CD4-positive, CD25-positive, alpha-beta regulatory T cell (primary cell): ENCODE results near the gene AMOTL2. TPM values are rescaled to one million over a fixed set of nuclear protein-coding genes. Genes with fewer than 3 reads are reported as not detected.

Experiments used
- ATAC-seq, 2 donors: fragments of 150-1000 bp; cut with Tn5 transposase; one replicate each; pipeline ENCODE4 v1.10.0; 2021; ENCODE audit warnings: low read depth in 2 of 2, moderate number of reproducible peaks in 2 of 2, moderate library complexity in 1 of 2
- DNase-seq, 3 donors: peaks; one replicate each; pipeline versions ENCODE4 v3.0.0 to v3.0.0-alpha.2; 2012 to 2022; ENCODE audit warnings: mixed read lengths in 1 of 3
- H3K27ac ChIP-seq: one replicate; pipeline ENCODE4 v1.7.0; 2013; ENCODE audit warnings: mild to moderate bottlenecking, low read length; ENCODE audit not compliant: insufficient read depth, poor library complexity, severe bottlenecking
- H3K27me3 ChIP-seq: one replicate; pipeline ENCODE4 v1.7.0; 2013; ENCODE audit warnings: low read length; ENCODE audit not compliant: control insufficient read depth, insufficient read depth
- H3K36me3 ChIP-seq: one replicate; pipeline ENCODE4 v1.7.0; 2013; ENCODE audit warnings: mild to moderate bottlenecking, low read length, moderate library complexity; ENCODE audit not compliant: control insufficient read depth, insufficient read depth
- H3K4me1 ChIP-seq: 2 replicates; pipeline ENCODE4 v1.7.0; 2013; ENCODE audit warnings: mild to moderate bottlenecking, low read length; ENCODE audit not compliant: insufficient read depth, control insufficient read depth, poor library complexity, severe bottlenecking
- H3K4me3 ChIP-seq: one replicate; pipeline ENCODE4 v1.7.0; 2013; ENCODE audit warnings: low read depth, mild to moderate bottlenecking, low read length, moderate library complexity
- H3K9me3 ChIP-seq, 2 experiments: 1 replicate in 1 of 2; 2 replicates in 1 of 2; pipeline ENCODE4 v1.7.0; 2013; ENCODE audit warnings: low read length in 2 of 2, mild to moderate bottlenecking in 1 of 2, moderate library complexity in 1 of 2; ENCODE audit not compliant: control insufficient read depth in 2 of 2
- H3K27ac Mint-ChIP-seq, 3 donors: one replicate each; pipeline ENCODE4 v1.8.0; 2020 to 2022; ENCODE audit warnings: mild to moderate bottlenecking in 3 of 3, mixed read lengths in 3 of 3, moderate library complexity in 2 of 3
- H3K27me3 Mint-ChIP-seq: one replicate; pipeline ENCODE4 v1.8.0; 2022; ENCODE audit warnings: mild to moderate bottlenecking, mixed read lengths
- H3K36me3 Mint-ChIP-seq: one replicate; pipeline ENCODE4 v1.8.0; 2020; ENCODE audit warnings: mixed read lengths
- H3K4me1 Mint-ChIP-seq, 4 donors: one replicate each; pipeline ENCODE4 v1.8.0; 2020 to 2022; ENCODE audit warnings: mixed read lengths in 4 of 4, mild to moderate bottlenecking in 1 of 4
- H3K4me3 Mint-ChIP-seq, 4 donors: one replicate each; pipeline ENCODE4 v1.8.0; 2020 to 2022; ENCODE audit warnings: mild to moderate bottlenecking in 4 of 4, mixed read lengths in 4 of 4, moderate library complexity in 3 of 4
- H3K9me3 Mint-ChIP-seq, 7 donors: one replicate each; pipeline ENCODE4 v1.8.0; 2020 to 2022; ENCODE audit warnings: mixed read lengths in 7 of 7, mild to moderate bottlenecking in 3 of 7, moderate library complexity in 2 of 7
- polyA plus RNA-seq, 4 donors: library from polyadenylated mRNA; unstranded; fragments of 300-500 nt; fragmentation: Illumina TruSeq; gene quantifications; one replicate each; pipeline ENCODE4 v1.2.3, GENCODE V29; 2021
- total RNA-seq: library from RNA; stranded (reverse); gene quantifications from one replicate; pipeline ENCODE4 v1.2.3, GENCODE V29; 2022

The AMOTL2 gene
- total RNA-seq (not detected), polyA plus RNA-seq (not detected)

DNA sequence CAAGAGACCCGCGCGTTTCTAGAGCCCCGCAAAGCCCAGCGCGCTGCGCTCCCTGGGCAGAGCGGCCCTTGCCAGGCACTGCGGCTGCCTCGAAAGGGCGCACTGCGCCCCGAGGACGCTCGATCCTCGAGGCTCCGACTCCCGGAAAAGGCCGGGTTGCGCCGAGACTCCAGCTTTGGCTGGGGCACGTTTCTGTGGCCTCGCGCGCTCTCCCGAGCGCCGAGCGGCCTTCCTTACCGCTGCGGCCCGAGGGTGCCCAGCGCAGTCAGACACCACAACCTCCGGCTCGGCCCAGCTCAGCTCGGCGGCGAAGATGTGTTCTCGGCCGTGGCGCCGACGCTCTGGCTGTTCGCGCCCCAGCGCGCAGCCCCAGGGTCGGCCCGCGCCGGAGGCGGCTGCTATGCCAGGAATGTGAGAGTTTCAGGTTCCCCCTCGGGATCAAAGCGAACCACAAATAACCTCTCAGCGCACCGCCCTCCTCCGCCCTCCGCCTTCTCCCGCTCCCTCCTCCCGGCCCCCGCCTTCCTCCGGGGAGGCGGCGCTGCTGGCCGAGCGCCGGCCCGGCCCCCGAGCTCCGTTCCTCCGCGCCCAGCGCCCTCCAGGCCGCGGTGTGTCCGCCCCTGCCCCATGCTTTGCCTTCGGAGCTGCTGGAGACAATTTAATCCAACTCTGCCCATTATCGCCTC is at the start of gene AMOTL2:
AMOTL2 (minus strand) TSS at position 343 of the 686 bp plus-strand sequence. CDS start 3,014 bp downstream, outside the sequence.
- peak; percentile 26 to 35 for ATAC-seq
- peaks cover 11% of the 10 kb centered on the region for H3K4me1 ChIP-seq
- Mint-ChIP-seq H3K27ac (no peak within 1 kb of the TSS), H3K27me3 (peaks cover 49% of the 10 kb centered on the region), H3K9me3 (peaks cover 0 to 3% (median 0%) of the 10 kb centered on the region in 7 donors), H3K4me1 (peaks cover 0 to 11% (median 8%) of the 10 kb centered on the region in 4 donors), H3K4me3 (peak within 1 kb of the TSS; percentile 38 to 84 (median 66)), H3K36me3 (no peaks in the 10 kb centered on the region)
- peak in 1 of 3 donors; percentile 8 for DNase-seq
- no peaks in the 10 kb centered on the region for H3K36me3 ChIP-seq
- no peaks in the 10 kb centered on the region for H3K9me3 ChIP-seq
- H3K27ac ChIP-seq, result no peak within 1 kb of the TSS
- peaks cover 6% of the 10 kb centered on the region for H3K27me3 ChIP-seq
- H3K4me3 ChIP-seq, result no peak within 1 kb of the TSS

DNA sequence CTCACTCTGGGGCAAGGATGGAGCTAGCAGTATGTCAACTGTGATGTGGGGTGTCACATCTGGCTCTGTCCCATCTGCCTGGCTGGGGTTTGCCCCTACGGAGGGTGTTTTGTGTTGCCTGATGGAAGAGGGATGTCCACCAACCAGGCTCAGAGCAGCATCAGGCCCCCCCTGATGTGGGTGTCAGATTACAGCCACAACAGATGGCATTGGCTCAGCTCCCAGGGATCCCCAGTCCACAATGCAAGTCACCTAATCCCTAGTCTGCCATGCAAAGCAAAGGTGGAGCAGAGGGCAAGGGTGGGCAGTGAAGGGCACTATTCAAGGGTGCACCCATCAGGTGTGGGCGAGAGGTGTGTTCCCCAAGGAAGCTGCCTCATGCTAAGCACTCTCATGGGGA is 48.9 kb upstream of the AMOTL2 start:
- H3K9me3 ChIP-seq, result no peaks in the 10 kb centered on the region
- Mint-ChIP-seq H3K27ac (no peak overlapping the region), H3K9me3 (no peaks in the 10 kb centered on the region), H3K4me1 (no peaks in the 10 kb centered on the region), H3K27me3 (peaks cover 17% of the 10 kb centered on the region), H3K4me3 (no peak overlapping the region), H3K36me3 (no peaks in the 10 kb centered on the region)
- ATAC-seq (no peak), DNase-seq (no peak)
- H3K4me1 ChIP-seq, result no peaks in the 10 kb centered on the region
- no peaks in the 10 kb centered on the region for H3K36me3 ChIP-seq
- H3K27ac ChIP-seq, result no peak overlapping the region
- H3K27me3 ChIP-seq, result peaks cover 3% of the 10 kb centered on the region
- no peak overlapping the region for H3K4me3 ChIP-seq

DNA sequence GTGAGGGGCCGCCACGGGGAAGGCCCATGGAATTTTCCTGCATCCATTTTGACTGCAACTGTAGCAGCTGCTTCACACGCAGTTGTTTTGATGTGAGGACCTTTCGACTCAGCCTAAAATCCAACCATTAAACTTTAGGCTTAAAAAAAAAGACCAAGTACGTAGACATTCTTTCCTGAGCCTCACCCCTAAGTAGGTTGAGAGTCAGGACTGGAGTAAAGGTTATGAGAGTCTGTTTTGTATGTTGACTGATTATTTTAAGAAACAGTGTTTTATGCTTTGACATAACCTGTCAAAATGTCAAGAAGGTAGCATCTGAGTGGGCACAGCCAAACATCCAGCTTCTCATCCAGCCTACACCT is 45.7 kb upstream of the AMOTL2 start:
- no peak overlapping the region for H3K27ac ChIP-seq
- no peak overlapping the region for H3K4me3 ChIP-seq
- DNase-seq (no peak), ATAC-seq (no peak)
- H3K27me3 Mint-ChIP-seq, result peaks cover 15% of the 10 kb centered on the region
- peaks cover 3% of the 10 kb centered on the region for H3K27me3 ChIP-seq
- peaks cover 0 to under 1% of the 10 kb centered on the region in 2 experiments for H3K9me3 ChIP-seq
- H3K4me3 Mint-ChIP-seq, result no peak overlapping the region
- H3K36me3 ChIP-seq, result no peaks in the 10 kb centered on the region
- no peak overlapping the region for H3K27ac Mint-ChIP-seq
- H3K4me1 Mint-ChIP-seq, result no peaks in the 10 kb centered on the region
- no peaks in the 10 kb centered on the region for H3K36me3 Mint-ChIP-seq
- no peaks in the 10 kb centered on the region for H3K4me1 ChIP-seq
- H3K9me3 Mint-ChIP-seq, result no peaks in the 10 kb centered on the region

- Histone ChIP-seq H3K27ac (no peak overlapping the region), H3K36me3 (no peaks in the 10 kb centered on the region), H3K9me3 (peaks cover 4% of the 10 kb centered on the region in 2 experiments), H3K4me1 (no peaks in the 10 kb centered on the region), H3K4me3 (no peak overlapping the region), H3K27me3 (peaks cover 6% of the 10 kb centered on the region)
- Mint-ChIP-seq H3K36me3 (no peaks in the 10 kb centered on the region), H3K4me3 (no peak overlapping the region), H3K27me3 (peaks cover 13% of the 10 kb centered on the region), H3K9me3 (no peaks in the 10 kb centered on the region), H3K4me1 (no peaks in the 10 kb centered on the region), H3K27ac (no peak overlapping the region)
- no peak for DNase-seq
- no peak for ATAC-seq
Observed at GRCh38 chr3:134419214-134419959, 45.1 kb upstream of the AMOTL2 start.

GRCh38 chr3:134409041-134409440 is 34.8 kb upstream of the AMOTL2 start:
- ATAC-seq, result no peak
- H3K27me3 Mint-ChIP-seq, result peaks cover 48% of the 10 kb centered on the region
- H3K4me3 ChIP-seq, result no peak overlapping the region

DNA sequence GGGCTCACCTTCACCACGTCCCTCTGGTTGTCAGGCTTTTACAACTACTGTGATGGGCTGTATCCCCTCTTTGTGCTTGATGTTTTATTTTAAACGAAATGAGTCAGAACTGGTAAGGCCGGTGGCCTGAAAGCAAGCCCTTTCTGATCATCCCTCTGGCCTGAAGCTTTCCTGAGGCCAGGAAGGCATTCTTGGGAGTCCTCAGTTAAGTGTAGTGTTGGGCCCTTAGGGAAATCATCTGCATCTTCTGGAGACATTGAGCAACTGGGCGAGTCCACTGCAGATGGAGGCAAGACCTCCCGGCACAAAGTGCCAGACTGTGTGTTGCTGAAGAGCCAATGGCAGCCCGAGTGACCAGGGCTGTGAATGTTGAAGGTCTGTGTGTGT is 33.0 kb upstream of the AMOTL2 start:
- no peaks in the 10 kb centered on the region for H3K36me3 Mint-ChIP-seq
- H3K36me3 ChIP-seq, result no peaks in the 10 kb centered on the region
- peaks cover 26% of the 10 kb centered on the region for H3K27me3 ChIP-seq
- peaks cover 0 to 2% (median 0%) of the 10 kb centered on the region in 4 donors for H3K4me1 Mint-ChIP-seq
- H3K4me3 ChIP-seq, result no peak overlapping the region
- no peak for DNase-seq
- peaks cover 0 to 8% (median 3%) of the 10 kb centered on the region in 7 donors for H3K9me3 Mint-ChIP-seq
- peaks cover 45% of the 10 kb centered on the region for H3K27me3 Mint-ChIP-seq
- no peak overlapping the region for H3K4me3 Mint-ChIP-seq
- ATAC-seq, result no peak
- H3K27ac Mint-ChIP-seq, result no peak overlapping the region
- peaks cover 0 to 8% of the 10 kb centered on the region in 2 experiments for H3K9me3 ChIP-seq
- no peak overlapping the region for H3K27ac ChIP-seq
- no peaks in the 10 kb centered on the region for H3K4me1 ChIP-seq

More at GRCh38 chr3:134409041-134409440, 34.8 kb upstream of the AMOTL2 start:
- Histone ChIP-seq H3K4me1 (no peaks in the 10 kb centered on the region), H3K36me3 (no peaks in the 10 kb centered on the region), H3K27me3 (peaks cover 23% of the 10 kb centered on the region), H3K27ac (no peak overlapping the region), H3K9me3 (no peaks in the 10 kb centered on the region)
- DNase-seq, result no peak
- no peaks in the 10 kb centered on the region for H3K36me3 Mint-ChIP-seq
- H3K4me1 Mint-ChIP-seq, result peaks cover 0 to 2% (median 0%) of the 10 kb centered on the region in 4 donors
- peaks cover 0 to 5% (median 3%) of the 10 kb centered on the region in 7 donors for H3K9me3 Mint-ChIP-seq
- H3K27ac Mint-ChIP-seq, result no peak overlapping the region
- H3K4me3 Mint-ChIP-seq, result no peak overlapping the region

- Mint-ChIP-seq H3K9me3 (peaks cover 0 to 13% (median 6%) of the 10 kb centered on the region in 7 donors), H3K36me3 (no peaks in the 10 kb centered on the region), H3K4me3 (no peak overlapping the region), H3K27me3 (peaks cover 51% of the 10 kb centered on the region), H3K4me1 (peaks cover 0 to 2% (median 0%) of the 10 kb centered on the region in 4 donors), H3K27ac (no peak overlapping the region)
- H3K27me3 ChIP-seq, result peaks cover 27% of the 10 kb centered on the region
- DNase-seq, result no peak
- ATAC-seq, result no peak
- no peaks in the 10 kb centered on the region for H3K4me1 ChIP-seq
- H3K27ac ChIP-seq, result no peak overlapping the region
- peaks cover 0 to 12% of the 10 kb centered on the region in 2 experiments for H3K9me3 ChIP-seq
- H3K36me3 ChIP-seq, result no peaks in the 10 kb centered on the region
- H3K4me3 ChIP-seq, result no peak overlapping the region
Observed at GRCh38 chr3:134406331-134407238, 32.3 kb upstream of the AMOTL2 start.
